LNCaP clone FGC (cell line): ENCODE results near the gene CRELD1.
"Not testable (repeated sequence)": the region's sequence is repeated elsewhere in the genome, so short reads cannot be mapped to it uniquely, and the experiment has no call there.

Experiments used
- DNase-seq: peaks from one replicate; pipeline ENCODE4 v3.0.0-alpha.2; 2011; ENCODE audit warnings: low read depth
- H3K4me3 ChIP-seq: 2 replicates; pipeline ENCODE4 v1.5.1; 2011; ENCODE audit warnings: mild to moderate bottlenecking, low read depth, low read length, control low read depth
- CTCF ChIP-seq: IDR thresholded peaks from 2 replicates; pipeline ENCODE4 v1.5.1; 2012; ENCODE audit warnings: mild to moderate bottlenecking; ENCODE audit not compliant: control insufficient read depth, insufficient read depth; ENCODE audit errors: extremely low read depth

The CRELD1 gene

GRCh38 chr3:9937486-9938238 is 4.0 kb downstream of the CRELD1 start:
- no peak for TF ChIP-seq CTCF
- no peak overlapping the region for H3K4me3 ChIP-seq
- no peak for DNase-seq

- no peak overlapping the region for H3K4me3 ChIP-seq
- DNase-seq = no peak
- TF ChIP-seq CTCF = no peak
Measured at GRCh38 chr3:9938966-9939365, 5.3 kb downstream of the CRELD1 start.

GRCh38 chr3:9939906-9940305 is 6.3 kb downstream of the CRELD1 start:
- not testable (repeated sequence) for DNase-seq, H3K4me3 ChIP-seq

GRCh38 chr3:9940746-9941145 is 7.1 kb downstream of the CRELD1 start:
- no peak overlapping the region for H3K4me3 ChIP-seq
- DNase-seq = no peak
- no peak for TF ChIP-seq CTCF

GRCh38 chr3:9942164-9942563 is 8.5 kb downstream of the CRELD1 start:
- DNase-seq = no peak

GRCh38 chr3:9942934-9943690 is 9.5 kb downstream of the CRELD1 start:
- TF ChIP-seq CTCF = no peak
- no peak for DNase-seq
- no peak overlapping the region for H3K4me3 ChIP-seq

More at GRCh38 chr3:9942164-9942563, 8.5 kb downstream of the CRELD1 start:
- TF ChIP-seq CTCF = no peak
- H3K4me3 ChIP-seq = no peak overlapping the region

GRCh38 chr3:9944271-9944670 is 10.6 kb downstream of the CRELD1 start:
- TF ChIP-seq CTCF = no peak
- DNase-seq = no peak
- H3K4me3 ChIP-seq = no peak overlapping the region
